Ovary (tissue), 9 donors: ENCODE data around the gene PLPP3. TPM values are rescaled to one million over a fixed set of nuclear protein-coding genes. Genes with fewer than 3 reads are reported as not detected.
A peak's percentile ranks its signal among the peaks of the same experiment; 100 is the strongest.

Source experiments
- DNase-seq, 5 donors: peaks; one replicate each; pipeline ENCODE4 v3.0.0-alpha.2; 2019 to 2020
- H3K27ac ChIP-seq, 2 donors: fragments of 200-600 bp; one replicate each; pipeline versions ENCODE4 v1.5.1 to v1.8.0; 2019 to 2022
- H3K27me3 ChIP-seq: fragments of 200-600 bp; one replicate; pipeline ENCODE4 v1.8.0; 2022
- H3K36me3 ChIP-seq: fragments of 200-600 bp; sonication (generic); one replicate; pipeline ENCODE4 v1.5.1; 2019
- H3K4me1 ChIP-seq: one replicate; pipeline ENCODE4 v1.8.1; 2013; ENCODE audit warnings: mild to moderate bottlenecking, moderate library complexity; ENCODE audit not compliant: insufficient read depth
- H3K4me3 ChIP-seq: fragments of 200-600 bp; sonication (generic); one replicate; pipeline ENCODE4 v1.5.1; 2017
- H3K9me3 ChIP-seq, 2 donors: fragments of 200-600 bp in 1 of 2; sonication (generic) in 1 of 2; one replicate each; pipeline versions ENCODE4 v1.5.1 to v1.8.1; 2013 to 2019; ENCODE audit warnings: mild to moderate bottlenecking in 1 of 2, moderate library complexity in 1 of 2
- CTCF ChIP-seq, 3 donors: fragments of 450-650 bp in 2 of 3; fragments of 200-600 bp in 1 of 3; IDR thresholded peaks; one replicate each; pipeline versions ENCODE4 v1.5.1 to v1.8.0; 2016 to 2022; ENCODE audit warnings: antibody characterized with exemption in 3 of 3, mild to moderate bottlenecking in 1 of 3
- EP300 ChIP-seq: sonication (generic); formaldehyde crosslinking; IDR thresholded peaks from one replicate; pipeline ENCODE4 v1.6.1; 2017; ENCODE audit warnings: antibody characterized with exemption
- POLR2A ChIP-seq: fragments of 450-650 bp; IDR thresholded peaks from one replicate; pipeline ENCODE4 v1.6.1; 2017; ENCODE audit warnings: antibody characterized with exemption, mild to moderate bottlenecking, moderate library complexity
- WGBS, 3 donors: extraction: QIAGEN DNeasy Blood & Tissue Kit in 1 of 3; methylation state at CpG; one replicate each; pipeline versions ENCODE4 v1.1.5 to v1.1.7; 2013 to 2017; 5-methylcytosine and 5-hydroxymethylcytosine counted together
- intact Hi-C, 4 donors: fragments of 100-400 bp; cut with DNase I; formaldehyde crosslinking; loops; one replicate each; pipeline versions ENCODE4 v1.11.0 to v1.15.1; 2022 to 2023
- polyA plus RNA-seq, 2 donors: library from polyadenylated mRNA; stranded (reverse); fragments of 200-250 nt in 1 of 2; fragments of 350-450 nt in 1 of 2; fragmentation: Illumina TruSeq in 1 of 2; extraction: RNeasy Lipid Tissue Mini Kit (QIAGEN cat#74804) in 1 of 2; gene quantifications; one replicate each; pipeline ENCODE4 v1.2.3, GENCODE V29; 2013 to 2014
- total RNA-seq, 7 donors: library from RNA; depleted of rRNA in 2 of 7; stranded (reverse); fragments of >200 nt in 2 of 7; fragmentation: NEBNext Ultra II Directional in 3 of 7; extraction: Animal tissue kit (Norgen Biotek cat#: 25700) in 3 of 7; gene quantifications; one replicate each; pipeline versions ENCODE4 v1.1.0 to v1.2.4, GENCODE V29; 2016 to 2023
- donor health status: DM: no; HTN: no; CAD: no; lungs with moderate emphysema.
- donor health status: DM: no; HTN: no; CAD: no.
- donor health status: Bipolar disorder and iron deficiency.
- donor health status: DM: yes; HTN: yes; CAD: no.
- donor health status: DM: no; HTN: no; CAD: no.
- donor health status: DM: yes; HTN: yes; CAD: no.

Gene PLPP3
- total and polyA plus RNA-seq, 9 donors = 51.4 to 188 (median 125) TPM

- 75 to 90% (median 83%) methylated on average over 4 of the region's 4 CpGs for WGBS, 3 donors
- peaks cover 10% of the 10 kb centered on the region for H3K4me1 ChIP-seq
Observed at GRCh38 chr1:56450004-56450666, 129.2 kb downstream of the PLPP3 start.

GRCh38 chr1:56448529-56449300, 130.6 kb downstream of the PLPP3 start:
- Histone ChIP-seq H3K27ac (no peak overlapping the region), H3K4me3 (no peak overlapping the region), H3K4me1 (peaks cover 10% of the 10 kb centered on the region), H3K27me3 (no peaks in the 10 kb centered on the region), H3K36me3 (no peaks in the 10 kb centered on the region), H3K9me3 (no peaks in the 10 kb centered on the region)
- intact Hi-C loops = no loop called here
- no peak for TF ChIP-seq EP300
- no peak for TF ChIP-seq CTCF (IDR thresholded peaks at IDR 0.05)
- 61 to 72% (median 71%) methylated on average over 12 of the region's 12 CpGs for WGBS, 3 donors
- DNase-seq = peak in 1 of 5 donors; percentile 44

More at GRCh38 chr1:56450004-56450666, 129.2 kb downstream of the PLPP3 start:
- no peaks in the 10 kb centered on the region for H3K36me3 ChIP-seq
- no peaks in the 10 kb centered on the region for H3K27me3 ChIP-seq
- TF ChIP-seq POLR2A = no peak
- TF ChIP-seq EP300 = no peak
- TF ChIP-seq CTCF (IDR thresholded peaks at IDR 0.05) = no peak
- no peaks in the 10 kb centered on the region for H3K9me3 ChIP-seq
- no peak overlapping the region for H3K27ac ChIP-seq
- no peak overlapping the region for H3K4me3 ChIP-seq
- intact Hi-C loops = no loop called here
- no peak for DNase-seq

- WGBS, 3 donors = 81 to 87% (median 85%) methylated on average over 2 of the region's 2 CpGs
Observed at GRCh38 chr1:56447823-56448222, 131.5 kb downstream of the PLPP3 start.

More at GRCh38 chr1:56447823-56448222, 131.5 kb downstream of the PLPP3 start:
- no peaks in the 10 kb centered on the region for H3K27me3 ChIP-seq
- H3K36me3 ChIP-seq = no peaks in the 10 kb centered on the region
- TF ChIP-seq EP300 (no peak), POLR2A (no peak), CTCF (IDR thresholded peaks at IDR 0.05) (no peak)
- H3K4me1 ChIP-seq = peaks cover 8% of the 10 kb centered on the region
- H3K9me3 ChIP-seq = no peaks in the 10 kb centered on the region
- intact Hi-C loops = no loop called here
- no peak for DNase-seq
- H3K4me3 ChIP-seq = no peak overlapping the region
- H3K27ac ChIP-seq = no peak overlapping the region
